Measurements from ENCODE around the gene PON2.

DNA sequence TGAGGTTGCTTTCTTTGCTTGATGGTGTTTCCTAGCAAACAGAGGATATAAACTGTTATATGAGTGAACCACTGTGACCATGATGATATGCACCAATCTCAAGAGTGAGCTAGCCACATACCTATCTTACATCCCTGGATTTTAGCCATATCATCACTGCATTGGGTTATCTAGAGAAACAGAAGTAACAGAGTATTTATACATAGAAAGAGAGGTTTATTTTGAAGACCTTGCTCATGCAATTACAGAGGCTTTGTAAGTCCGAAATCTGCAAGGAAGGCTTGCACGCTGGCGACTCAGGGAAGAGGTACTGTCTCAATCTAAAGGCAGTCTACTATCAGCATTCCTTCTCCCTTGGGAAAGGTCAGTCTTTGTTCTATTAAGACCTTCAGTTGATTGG, 11.8 kb upstream of the PON2 start:
- TF ChIP-seq CTCF (conservative IDR thresholded peaks at IDR 0.05) = no peak
- TF ChIP-seq EZH2 (IDR thresholded peaks at IDR 0.05; ENCODE audit: low read depth) = no peak
